Measurements from ENCODE around the gene STPG3. TPM values are rescaled to one million over a fixed set of nuclear protein-coding genes. Genes with fewer than 3 reads are reported as not detected.

The STPG3 gene
- total and polyA plus RNA-seq, 2 of the 13 experiments (the other 11 are each of a cell fraction or from before 2014, with no cell fraction given), result not detected

DNA sequence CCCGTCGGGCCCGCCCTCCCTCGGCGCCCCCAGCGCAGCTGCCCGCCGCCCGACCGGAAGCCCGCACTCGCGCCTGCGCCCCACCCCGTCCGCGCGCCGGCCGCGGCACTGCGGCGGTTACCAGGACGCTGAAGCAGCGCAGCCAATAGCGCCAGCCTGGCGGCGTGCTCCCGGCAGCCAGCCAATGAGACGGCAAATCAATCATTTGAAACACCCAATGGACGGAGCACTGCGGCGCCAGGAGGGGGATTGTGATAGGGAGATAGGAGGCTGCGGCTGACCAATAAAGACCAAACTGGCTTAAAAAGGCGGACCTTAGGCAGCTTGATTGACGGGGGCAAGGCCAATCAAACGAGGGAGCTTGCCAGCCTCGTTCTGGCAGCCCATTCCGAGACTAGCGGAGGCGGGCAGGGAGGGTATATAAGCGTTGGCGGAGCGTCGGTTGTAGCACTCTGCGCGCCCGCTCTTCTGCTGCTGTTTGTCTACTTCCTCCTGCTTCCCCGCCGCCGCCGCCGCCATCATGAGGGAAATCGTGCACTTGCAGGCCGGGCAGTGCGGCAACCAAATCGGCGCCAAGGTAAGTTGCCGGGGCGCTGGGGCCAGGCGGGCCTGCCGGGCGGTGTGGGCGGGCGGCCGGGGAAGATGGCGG, 10.1 kb upstream of the STPG3 start, which contains the start of gene TUBB4B (continued):
- TF ChIP-seq GPBP1L1 (CRISPR knock-in tag; IDR thresholded peaks at IDR 0.05) (no peak), HHEX (CRISPR knock-in tag; IDR thresholded peaks at IDR 0.05) (no peak), RELA (CRISPR knock-in tag; IDR thresholded peaks at IDR 0.05) (0 out of 2 replicates have a peak, but pooled peaks have one; percentile 36), HMG20B (CRISPR knock-in tag; conservative IDR thresholded peaks at IDR 0.05) (peak; percentile 63; the same call in 1 of the 2 replicates), FOXA1 (IDR thresholded peaks at IDR 0.05) (no peak), FOXA1 (CRISPR knock-in tag; IDR thresholded peaks at IDR 0.05) (peak; percentile 38; the same call in 1 of the 2 replicates), TCF7L2 (IDR thresholded peaks at IDR 0.05; ENCODE audit: low read depth, low read length) (no peak), ZNF839 (CRISPR knock-in tag; IDR thresholded peaks at IDR 0.05; ENCODE audit: borderline replicate concordance) (no peak), WIZ (CRISPR knock-in tag; IDR thresholded peaks at IDR 0.05) (no peak), ZBTB2 (CRISPR knock-in tag; IDR thresholded peaks at IDR 0.05; ENCODE audit: low read depth) (no peak; the same call in 1 of the 2 replicates), PITX1 (CRISPR knock-in tag; IDR thresholded peaks at IDR 0.05) (no peak), ZNF430 (CRISPR knock-in tag; IDR thresholded peaks at IDR 0.05) (0 out of 2 replicates have a peak, but pooled peaks have one; percentile 84), ZNF317 (CRISPR knock-in tag; IDR thresholded peaks at IDR 0.05) (no peak)
- TF ChIP-seq, protein P1, sequence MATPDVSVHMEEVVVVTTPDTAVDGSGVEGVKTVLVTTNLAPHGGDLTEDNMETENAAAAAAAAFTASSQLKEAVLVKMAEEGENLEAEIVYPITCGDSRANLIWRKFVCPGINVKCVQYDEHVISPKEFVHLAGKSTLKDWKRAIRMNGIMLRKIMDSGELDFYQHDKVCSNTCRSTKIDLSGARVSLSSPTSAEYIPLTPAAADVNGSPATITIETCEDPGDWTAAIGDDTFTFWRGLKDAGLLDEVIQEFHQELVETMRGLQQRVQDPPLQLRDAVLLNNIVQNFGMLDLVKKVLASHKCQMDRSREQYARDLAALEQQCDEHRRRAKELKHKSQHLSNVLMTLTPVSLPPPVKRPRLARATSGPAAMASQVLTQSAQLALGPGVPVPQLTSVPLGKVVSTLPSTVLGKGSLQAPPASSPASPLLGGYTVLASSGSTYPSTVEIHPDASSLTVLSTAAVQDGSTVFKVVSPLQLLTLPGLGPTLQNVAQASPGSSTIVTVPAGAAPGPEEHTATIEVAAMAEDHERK (CRISPR knock-in tag; IDR thresholded peaks at IDR 0.05; ENCODE audit: low read depth), result no peak
- TF ChIP-seq, protein P2, sequence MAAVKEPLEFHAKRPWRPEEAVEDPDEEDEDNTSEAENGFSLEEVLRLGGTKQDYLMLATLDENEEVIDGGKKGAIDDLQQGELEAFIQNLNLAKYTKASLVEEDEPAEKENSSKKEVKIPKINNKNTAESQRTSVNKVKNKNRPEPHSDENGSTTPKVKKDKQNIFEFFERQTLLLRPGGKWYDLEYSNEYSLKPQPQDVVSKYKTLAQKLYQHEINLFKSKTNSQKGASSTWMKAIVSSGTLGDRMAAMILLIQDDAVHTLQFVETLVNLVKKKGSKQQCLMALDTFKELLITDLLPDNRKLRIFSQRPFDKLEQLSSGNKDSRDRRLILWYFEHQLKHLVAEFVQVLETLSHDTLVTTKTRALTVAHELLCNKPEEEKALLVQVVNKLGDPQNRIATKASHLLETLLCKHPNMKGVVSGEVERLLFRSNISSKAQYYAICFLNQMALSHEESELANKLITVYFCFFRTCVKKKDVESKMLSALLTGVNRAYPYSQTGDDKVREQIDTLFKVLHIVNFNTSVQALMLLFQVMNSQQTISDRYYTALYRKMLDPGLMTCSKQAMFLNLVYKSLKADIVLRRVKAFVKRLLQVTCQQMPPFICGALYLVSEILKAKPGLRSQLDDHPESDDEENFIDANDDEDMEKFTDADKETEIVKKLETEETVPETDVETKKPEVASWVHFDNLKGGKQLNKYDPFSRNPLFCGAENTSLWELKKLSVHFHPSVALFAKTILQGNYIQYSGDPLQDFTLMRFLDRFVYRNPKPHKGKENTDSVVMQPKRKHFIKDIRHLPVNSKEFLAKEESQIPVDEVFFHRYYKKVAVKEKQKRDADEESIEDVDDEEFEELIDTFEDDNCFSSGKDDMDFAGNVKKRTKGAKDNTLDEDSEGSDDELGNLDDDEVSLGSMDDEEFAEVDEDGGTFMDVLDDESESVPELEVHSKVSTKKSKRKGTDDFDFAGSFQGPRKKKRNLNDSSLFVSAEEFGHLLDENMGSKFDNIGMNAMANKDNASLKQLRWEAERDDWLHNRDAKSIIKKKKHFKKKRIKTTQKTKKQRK (IDR thresholded peaks at IDR 0.05; ENCODE audit: low read length), result peak; percentile 85
- TF ChIP-seq, protein P3, sequence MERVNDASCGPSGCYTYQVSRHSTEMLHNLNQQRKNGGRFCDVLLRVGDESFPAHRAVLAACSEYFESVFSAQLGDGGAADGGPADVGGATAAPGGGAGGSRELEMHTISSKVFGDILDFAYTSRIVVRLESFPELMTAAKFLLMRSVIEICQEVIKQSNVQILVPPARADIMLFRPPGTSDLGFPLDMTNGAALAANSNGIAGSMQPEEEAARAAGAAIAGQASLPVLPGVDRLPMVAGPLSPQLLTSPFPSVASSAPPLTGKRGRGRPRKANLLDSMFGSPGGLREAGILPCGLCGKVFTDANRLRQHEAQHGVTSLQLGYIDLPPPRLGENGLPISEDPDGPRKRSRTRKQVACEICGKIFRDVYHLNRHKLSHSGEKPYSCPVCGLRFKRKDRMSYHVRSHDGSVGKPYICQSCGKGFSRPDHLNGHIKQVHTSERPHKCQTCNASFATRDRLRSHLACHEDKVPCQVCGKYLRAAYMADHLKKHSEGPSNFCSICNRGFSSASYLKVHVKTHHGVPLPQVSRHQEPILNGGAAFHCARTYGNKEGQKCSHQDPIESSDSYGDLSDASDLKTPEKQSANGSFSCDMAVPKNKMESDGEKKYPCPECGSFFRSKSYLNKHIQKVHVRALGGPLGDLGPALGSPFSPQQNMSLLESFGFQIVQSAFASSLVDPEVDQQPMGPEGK (CRISPR knock-in tag; IDR thresholded peaks at IDR 0.05), result 0 out of 2 replicates have a peak, but pooled peaks have one; percentile 12

All from HepG2 (cell line).